H1 (cell line): ENCODE results near the gene CCDC159. TPM values are rescaled to one million over a fixed set of nuclear protein-coding genes. Genes with fewer than 3 reads are reported as not detected.

Experiments
- CTCF ChIA-PET: fragments of 300-600 bp; sonication (Branson Sonifier 250); formaldehyde crosslinking; loops from one replicate; lab custom pipeline; 2021; ENCODE audit not compliant: partially characterized antibody; lab: Charles Lee
- POLR2A ChIA-PET: fragments of 300-600 bp; sonication (Branson Sonifier 250); formaldehyde crosslinking; loops from one replicate; lab custom pipeline; 2021; ENCODE audit warnings: inconsistent platforms; ENCODE audit not compliant: partially characterized antibody; lab: Charles Lee
- DNase-seq, 2 experiments: peaks; one replicate each; pipeline versions ENCODE4 v3.0.0 to v3.0.0-alpha.2; 2010 to 2022; ENCODE audit warnings: low spot score in 2 of 2, low read depth in 1 of 2, mixed read lengths in 1 of 2
- FAIRE-seq: peaks from 2 replicates; lab custom pipeline; 2011; peaks lifted over from hg19 to GRCh38; lab: Jason Lieb, UNC
- H2AFZ ChIP-seq: 2 replicates; pipeline ENCODE4 v1.8.1; 2012; ENCODE audit warnings: low read length, inconsistent platforms
- H2AK5ac ChIP-seq: 2 replicates; pipeline ENCODE4 v1.6.1; 2013; ENCODE audit warnings: low read depth, low read length
- H2BK120ac ChIP-seq: replicated peaks from 2 replicates; pipeline ENCODE3; 2013; ENCODE audit warnings: low read depth, low read length, inconsistent platforms
- H2BK12ac ChIP-seq: 2 replicates; pipeline ENCODE4 v1.6.1; 2013; ENCODE audit warnings: low read depth, low read length
- H2BK15ac ChIP-seq: 2 replicates; pipeline ENCODE4 v1.6.1; 2013; ENCODE audit warnings: low read length
- H2BK20ac ChIP-seq: 2 replicates; pipeline ENCODE4 v1.6.1; 2013; ENCODE audit warnings: low read length
- H2BK5ac ChIP-seq: 2 replicates; pipeline ENCODE4 v1.6.1; 2013; ENCODE audit warnings: low read depth, low read length
- H3K14ac ChIP-seq: 2 replicates; pipeline ENCODE4 v1.6.1; 2013; ENCODE audit warnings: inconsistent platforms; ENCODE audit not compliant: insufficient read length
- H3K18ac ChIP-seq: 2 replicates; pipeline ENCODE4 v1.6.1; 2013; ENCODE audit warnings: low read length; ENCODE audit errors: extremely low read depth
- H3K23ac ChIP-seq: 2 replicates; pipeline ENCODE4 v1.6.1; 2013; ENCODE audit warnings: inconsistent platforms; ENCODE audit not compliant: insufficient read length
- H3K23me2 ChIP-seq: 2 replicates; pipeline ENCODE4 v1.6.1; 2013; ENCODE audit warnings: low read depth, low read length
- H3K27ac ChIP-seq: 2 replicates; pipeline ENCODE4 v1.6.1; 2011; ENCODE audit warnings: low read depth, low read length, inconsistent platforms
- H3K27me3 ChIP-seq, 4 experiments: replicated peaks in 1 of 4; 1 replicate in 1 of 4; 2 replicates in 3 of 4; pipeline versions ENCODE4 v1.6.1 to v1.8.1; 2011 to 2013; ENCODE audit warnings: low read length in 3 of 4, mild to moderate bottlenecking in 3 of 4, inconsistent platforms in 2 of 4, mixed read lengths in 2 of 4, moderate library complexity in 1 of 4; ENCODE audit not compliant: control insufficient read depth in 3 of 4, insufficient read depth in 3 of 4; ENCODE audit errors: extremely low read depth in 1 of 4
- H3K36me3 ChIP-seq, 4 experiments: 2 replicates each; pipeline versions ENCODE4 v1.6.1 to v1.8.1; 2011 to 2013; ENCODE audit warnings: mild to moderate bottlenecking in 4 of 4, low read length in 3 of 4, moderate library complexity in 2 of 4, control low read depth in 1 of 4, inconsistent platforms in 1 of 4; ENCODE audit not compliant: insufficient read depth in 4 of 4, control insufficient read depth in 2 of 4
- H3K4ac ChIP-seq: replicated peaks from 2 replicates; pipeline ENCODE3; 2013; ENCODE audit warnings: low read length, low read depth, mixed read lengths, inconsistent platforms; ENCODE audit not compliant: insufficient read length
- H3K4me1 ChIP-seq, 4 experiments: replicated peaks in 1 of 4; 1 replicate in 1 of 4; 2 replicates in 3 of 4; pipeline versions ENCODE4 v1.6.1 to v1.8.1; 2011 to 2013; ENCODE audit warnings: low read length in 3 of 4, inconsistent platforms in 2 of 4, mixed read lengths in 1 of 4; ENCODE audit not compliant: insufficient read depth in 4 of 4, control insufficient read depth in 3 of 4
- H3K4me2 ChIP-seq, 2 experiments: 2 replicates each; pipeline versions ENCODE4 v1.6.1 to v1.8.1; 2011 to 2013; ENCODE audit warnings: low read depth in 2 of 2, low read length in 2 of 2, control low read depth in 1 of 2, inconsistent platforms in 1 of 2, mild to moderate bottlenecking in 1 of 2; ENCODE audit not compliant: insufficient read depth in 1 of 2
- H3K4me3 ChIP-seq, 4 experiments: fragments of 200-600, 300-600 bp in 1 of 4; sonication (generic), shearing (Covaris generic), sonication (Bioruptor Twin) in 1 of 4; 2 replicates each; pipeline versions ENCODE4 v1.5.1 to v1.8.1; 2011 to 2016; ENCODE audit warnings: low read length in 4 of 4, low read depth in 3 of 4, control low read depth in 2 of 4, inconsistent platforms in 2 of 4, mild to moderate bottlenecking in 2 of 4, mixed read lengths in 1 of 4, moderate library complexity in 1 of 4; ENCODE audit not compliant: insufficient read depth in 2 of 4; ENCODE audit errors: extremely low read depth in 1 of 4
- H3K56ac ChIP-seq: replicated peaks from 2 replicates; pipeline ENCODE3; 2013; ENCODE audit warnings: low read depth, mild to moderate bottlenecking, mixed read lengths, low read length, inconsistent platforms; ENCODE audit not compliant: insufficient read length
- H3K79me1 ChIP-seq: 2 replicates; pipeline ENCODE4 v1.6.1; 2013; ENCODE audit warnings: low read depth, low read length, control low read depth
- H3K79me2 ChIP-seq, 2 experiments: 2 replicates each; pipeline versions ENCODE4 v1.6.1 to v1.8.1; 2012 to 2013; ENCODE audit warnings: low read length in 2 of 2, mild to moderate bottlenecking in 2 of 2, inconsistent platforms in 1 of 2; ENCODE audit not compliant: insufficient read depth in 2 of 2, control insufficient read depth in 1 of 2
- H3K9ac ChIP-seq, 4 experiments: replicated peaks in 1 of 4; 1 replicate in 1 of 4; 2 replicates in 3 of 4; pipeline versions ENCODE4 v1.6.1 to v1.8.1; 2011 to 2013; ENCODE audit warnings: low read depth in 3 of 4, low read length in 3 of 4, control low read depth in 2 of 4, mild to moderate bottlenecking in 2 of 4, moderate library complexity in 2 of 4, inconsistent platforms in 1 of 4; ENCODE audit errors: extremely low read depth in 1 of 4
- H3K9me3 ChIP-seq, 2 experiments: 2 replicates each; pipeline versions ENCODE4 v1.6.1 to v1.8.1; 2012 to 2013; ENCODE audit warnings: mild to moderate bottlenecking in 2 of 2, moderate library complexity in 2 of 2, control low read depth in 1 of 2, inconsistent platforms in 1 of 2, low read depth in 1 of 2, low read length in 1 of 2, mixed read lengths in 1 of 2; ENCODE audit not compliant: insufficient read depth in 2 of 2
- H4K20me1 ChIP-seq, 2 experiments: replicated peaks in 1 of 2; 2 replicates each; pipeline versions ENCODE3 to v1.8.1; 2011 to 2013; ENCODE audit warnings: inconsistent platforms in 2 of 2, low read length in 2 of 2, mild to moderate bottlenecking in 1 of 2; ENCODE audit not compliant: insufficient read depth in 2 of 2, control insufficient read depth in 1 of 2
- H4K5ac ChIP-seq: 2 replicates; pipeline ENCODE4 v1.6.1; 2013; ENCODE audit warnings: low read length, low read depth, mixed read lengths, inconsistent platforms; ENCODE audit not compliant: insufficient read length
- H4K8ac ChIP-seq: 2 replicates; pipeline ENCODE4 v1.8.0; 2013; ENCODE audit warnings: mild to moderate bottlenecking, moderate library complexity, low read length, inconsistent platforms; ENCODE audit not compliant: insufficient read depth; ENCODE audit errors: extremely low read depth
- H4K91ac ChIP-seq: replicated peaks from 2 replicates; pipeline ENCODE3; 2013; ENCODE audit warnings: low read length, mixed read lengths, inconsistent platforms; ENCODE audit not compliant: insufficient read length
- ATF3 ChIP-seq: IDR thresholded peaks from 2 replicates; pipeline ENCODE4 v1.6.1; 2011; ENCODE audit warnings: low read depth, mild to moderate bottlenecking, low read length; ENCODE audit not compliant: insufficient read depth
- NRF1 ChIP-seq: IDR thresholded peaks from 2 replicates; pipeline ENCODE4 v1.6.1; 2011; ENCODE audit warnings: mild to moderate bottlenecking, low read depth, low read length, improper control_type of control experiment
- RFX5 ChIP-seq: IDR thresholded peaks from 2 replicates; pipeline ENCODE4 v1.6.1; 2011; ENCODE audit warnings: low read depth, low read length, improper control_type of control experiment, borderline replicate concordance
- SRF ChIP-seq: IDR thresholded peaks from 2 replicates; pipeline ENCODE4 v1.6.1; 2011; ENCODE audit warnings: mild to moderate bottlenecking, low read depth, low read length, moderate library complexity
- USF2 ChIP-seq: IDR thresholded peaks from 2 replicates; pipeline ENCODE4 v1.6.1; 2011; ENCODE audit warnings: low read length, improper control_type of control experiment
- polyA plus RNA-seq, 7 experiments: library from polyadenylated mRNA; depleted of rRNA in 3 of 7; stranded (reverse) in 5 of 7; unstranded in 2 of 7; fragments of >200 nt in 5 of 7; fragments of 200-250 nt in 2 of 7; gene quantifications; 1 replicate in 5 of 7; 2 replicates in 1 of 7; 4 replicates in 1 of 7; pipeline versions ENCODE4 v1.2.1 to v1.2.3, GENCODE V29; 2011 to 2013; ENCODE audit warnings: missing spikeins in 2 of 7, mixed read lengths in 2 of 7
- total RNA-seq: library from RNA; stranded (reverse); fragmentation: NEBNext Ultra II Directional; extraction: Animal tissue kit (Norgen Biotek cat#: 25700); gene quantifications from 2 replicates; pipeline ENCODE4 v1.2.1, GENCODE V29; 2021

The CCDC159 gene
- total and polyA plus RNA-seq, 2 of the 8 experiments (the other 6 are each of a cell fraction or from before 2014, with no cell fraction given), result 4.0 to 5.4 TPM

- Histone ChIP-seq H3K4me2 (no peak overlapping the region), H3K4me3 (no peak overlapping the region), H4K8ac (no peak overlapping the region), H2BK120ac (no peak overlapping the region), H3K9me3 (no peaks in the 10 kb centered on the region), H4K91ac (no peak overlapping the region), H3K27ac (no peak overlapping the region), H2BK12ac (no peak overlapping the region), H3K36me3 (no peaks in the 10 kb centered on the region), H2BK15ac (no peak overlapping the region), H3K4me1 (peaks cover 0 to 17% (median 13%) of the 10 kb centered on the region in 4 experiments; a peak in 6 of 7 replicates), H3K79me2 (no peaks in the 10 kb centered on the region), H3K18ac (no peak overlapping the region), H4K20me1 (peaks cover 2 to 4% of the 10 kb centered on the region in 2 experiments), H2BK20ac (no peak overlapping the region), H3K56ac (no peak overlapping the region), H3K79me1 (peaks cover 2% of the 10 kb centered on the region; the same call in 1 of the 2 replicates), H3K23ac (no peak overlapping the region), H3K23me2 (peaks cover 24% of the 10 kb centered on the region), H4K5ac (no peak overlapping the region), H3K27me3 (no peaks in the 10 kb centered on the region), H2AFZ (no peak overlapping the region), H2BK5ac (no peak overlapping the region), H3K14ac (no peak overlapping the region), H3K9ac (no peak overlapping the region), H2AK5ac (no peak overlapping the region), H3K4ac (no peak overlapping the region)
- TF ChIP-seq SRF (no peak), NRF1 (no peak), USF2 (peak; percentile 75), RFX5 (no peak), ATF3 (peak; percentile 68; the same call in 1 of the 2 replicates)
- CTCF ChIA-PET, result interaction anchor here (0.6 to 16.8 kb wide), 20 partner anchors 9 to 151 kb away, joined by 3 to 197 read pairs (median 4); partner anchors contain the start of genes CCDC159, ODAD3, PRKCSH and RGL3
- FAIRE-seq, result no peak
- DNase-seq, result no peak
- POLR2A ChIA-PET, result interaction anchor here (1.0 to 5.2 kb wide), 5 partner anchors 16 to 104 kb away, joined by 3 to 34 read pairs (median 4); partner anchors contain the start of gene ELAVL3
Measured at GRCh38 chr19:11377237-11377636, 30.9 kb downstream of the CCDC159 start.
